Testis (tissue), 3 donors: ENCODE results near the gene CCDC89. TPM values are rescaled to one million over a fixed set of nuclear protein-coding genes. Genes with fewer than 3 reads are reported as not detected.

Experiments used
- DNase-seq: peaks from one replicate; pipeline ENCODE4 v3.0.0-alpha.2; 2019
- H3K27ac ChIP-seq, 2 donors: fragments of 200-600 bp; sonication (generic); one replicate each; pipeline ENCODE4 v1.5.1; 2019
- H3K27me3 ChIP-seq: fragments of 200-600 bp; sonication (generic); one replicate; pipeline ENCODE4 v1.5.1; 2019
- H3K36me3 ChIP-seq: fragments of 200-600 bp; sonication (generic); one replicate; pipeline ENCODE4 v1.5.1; 2017; ENCODE audit warnings: low read depth; ENCODE audit errors: missing control alignments
- H3K4me1 ChIP-seq: fragments of 200-600 bp; sonication (generic); one replicate; pipeline ENCODE4 v1.5.1; 2019
- H3K4me3 ChIP-seq, 2 donors: fragments of 200-600 bp; sonication (generic); one replicate each; pipeline ENCODE4 v1.5.1; 2017 to 2019
- H3K9me3 ChIP-seq: fragments of 200-600 bp; sonication (generic); one replicate; pipeline ENCODE4 v1.5.1; 2017
- POLR2A ChIP-seq: fragments of 450-650 bp; IDR thresholded peaks from one replicate; pipeline ENCODE4 v1.6.1; 2017; ENCODE audit warnings: antibody characterized with exemption, mild to moderate bottlenecking, moderate library complexity
- WGBS, 2 donors: methylation state at CpG; one replicate each; pipeline ENCODE4 v1.1.5; 2018; 5-methylcytosine and 5-hydroxymethylcytosine counted together
- intact Hi-C: fragments of 100-400 bp; cut with DNase I; formaldehyde crosslinking; loops from one replicate; pipeline ENCODE4 v1.15.1; 2023; ENCODE audit warnings: low total_unique reads
- polyA plus RNA-seq: library from polyadenylated mRNA; stranded (reverse); fragments of 350-450 nt; fragmentation: Illumina TruSeq; extraction: RNeasy Lipid Tissue Mini Kit (QIAGEN cat#74804); gene quantifications from one replicate; pipeline ENCODE4 v1.2.3, GENCODE V29; 2014; ENCODE audit warnings: low read depth, low replicate concordance; ENCODE audit not compliant: insufficient read depth
- total RNA-seq, 2 donors: library from RNA; depleted of rRNA; stranded (reverse); fragments of >200 nt; gene quantifications; one replicate each; pipeline ENCODE4 v1.2.3, GENCODE V29; 2016
- TF ChIP-seq, protein P1 (sequence below), 3 experiments: fragments of 450-650 bp in 2 of 3; fragments of 200-600 bp in 1 of 3; sonication (generic) in 1 of 3; IDR thresholded peaks; one replicate each; pipeline ENCODE4 v1.5.1; 2016 to 2019; ENCODE audit warnings: antibody characterized with exemption in 3 of 3, mild to moderate bottlenecking in 2 of 3, moderate library complexity in 1 of 3

CCDC89 gene
- total and polyA plus RNA-seq, 3 donors from 2014 or later: 27.9 to 75.0 (median 43.1) TPM

DNA sequence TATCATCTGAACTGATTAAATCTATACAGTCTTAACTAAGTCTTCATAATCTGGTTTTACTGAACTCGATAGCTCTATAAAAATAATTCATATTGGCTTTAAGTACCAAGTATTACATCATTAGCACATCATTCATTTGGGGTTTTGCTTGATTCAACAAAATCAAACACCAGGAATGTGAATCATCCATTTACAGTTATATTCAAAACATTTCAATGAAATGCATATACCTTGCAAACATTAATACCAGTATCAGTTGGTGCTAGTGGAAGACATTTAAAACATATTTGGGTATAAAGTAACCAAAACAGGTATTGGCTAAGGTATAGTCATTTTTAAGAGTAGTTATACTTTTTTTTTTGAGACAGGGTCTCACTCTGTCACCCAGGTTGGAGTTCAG is 12.2 kb upstream of the CCDC89 start:
- intact Hi-C loops: no loop called here
- Histone ChIP-seq H3K27ac (no peak overlapping the region), H3K27me3 (no peaks in the 10 kb centered on the region), H3K4me1 (no peaks in the 10 kb centered on the region), H3K9me3 (no peaks in the 10 kb centered on the region), H3K36me3 (no peaks in the 10 kb centered on the region), H3K4me3 (no peak overlapping the region)
- 93 to 98% methylated on average over 1 of the region's 1 CpG for WGBS, 2 donors
- no peak for DNase-seq
- TF ChIP-seq, protein P1, sequence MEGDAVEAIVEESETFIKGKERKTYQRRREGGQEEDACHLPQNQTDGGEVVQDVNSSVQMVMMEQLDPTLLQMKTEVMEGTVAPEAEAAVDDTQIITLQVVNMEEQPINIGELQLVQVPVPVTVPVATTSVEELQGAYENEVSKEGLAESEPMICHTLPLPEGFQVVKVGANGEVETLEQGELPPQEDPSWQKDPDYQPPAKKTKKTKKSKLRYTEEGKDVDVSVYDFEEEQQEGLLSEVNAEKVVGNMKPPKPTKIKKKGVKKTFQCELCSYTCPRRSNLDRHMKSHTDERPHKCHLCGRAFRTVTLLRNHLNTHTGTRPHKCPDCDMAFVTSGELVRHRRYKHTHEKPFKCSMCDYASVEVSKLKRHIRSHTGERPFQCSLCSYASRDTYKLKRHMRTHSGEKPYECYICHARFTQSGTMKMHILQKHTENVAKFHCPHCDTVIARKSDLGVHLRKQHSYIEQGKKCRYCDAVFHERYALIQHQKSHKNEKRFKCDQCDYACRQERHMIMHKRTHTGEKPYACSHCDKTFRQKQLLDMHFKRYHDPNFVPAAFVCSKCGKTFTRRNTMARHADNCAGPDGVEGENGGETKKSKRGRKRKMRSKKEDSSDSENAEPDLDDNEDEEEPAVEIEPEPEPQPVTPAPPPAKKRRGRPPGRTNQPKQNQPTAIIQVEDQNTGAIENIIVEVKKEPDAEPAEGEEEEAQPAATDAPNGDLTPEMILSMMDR (IDR thresholded peaks at IDR 0.05): no peak
- no peak for TF ChIP-seq POLR2A

DNA sequence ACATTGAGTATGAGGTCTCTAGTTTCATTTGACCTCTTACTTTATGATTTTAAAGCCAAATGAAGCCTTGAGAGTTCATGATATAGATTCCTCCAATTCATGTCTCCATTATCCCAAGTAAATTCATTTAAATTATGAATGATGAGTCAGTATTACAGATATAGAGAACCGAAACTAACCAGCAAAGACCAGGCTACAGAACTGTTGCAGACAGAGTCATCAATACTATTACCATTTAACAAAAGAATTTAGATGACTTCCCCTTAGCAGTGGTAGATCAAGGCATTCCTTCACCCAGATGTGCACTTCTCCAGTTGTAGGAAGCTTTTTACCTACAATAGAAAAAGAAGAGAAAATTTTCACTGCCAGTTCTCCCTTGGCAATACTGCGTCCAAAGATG is 11.8 kb upstream of the CCDC89 start:
- Histone ChIP-seq H3K36me3 (no peaks in the 10 kb centered on the region), H3K9me3 (no peaks in the 10 kb centered on the region), H3K27ac (no peak overlapping the region), H3K27me3 (no peaks in the 10 kb centered on the region), H3K4me3 (no peak overlapping the region), H3K4me1 (no peaks in the 10 kb centered on the region)
- TF ChIP-seq, protein P1 (IDR thresholded peaks at IDR 0.05): no peak
- TF ChIP-seq POLR2A: no peak
- WGBS, 2 donors: 96 to 98% methylated on average over 2 of the region's 2 CpGs
- intact Hi-C loops: no loop called here
- DNase-seq: no peak

GRCh38 chr11:85695546-85695945 is 9.6 kb upstream of the CCDC89 start:
- TF ChIP-seq, protein P1 (IDR thresholded peaks at IDR 0.05): no peak
- no peak for TF ChIP-seq POLR2A
- H3K27ac ChIP-seq: no peak overlapping the region
- H3K4me3 ChIP-seq: no peak overlapping the region
- DNase-seq: no peak
- no peaks in the 10 kb centered on the region for H3K27me3 ChIP-seq
- intact Hi-C loops: no loop called here
- no peaks in the 10 kb centered on the region for H3K4me1 ChIP-seq
- no peaks in the 10 kb centered on the region for H3K36me3 ChIP-seq
- H3K9me3 ChIP-seq: no peaks in the 10 kb centered on the region

GRCh38 chr11:85694385-85694980 is 8.5 kb upstream of the CCDC89 start:
- Histone ChIP-seq H3K4me3 (no peak overlapping the region), H3K4me1 (no peaks in the 10 kb centered on the region), H3K27ac (no peak overlapping the region), H3K36me3 (no peaks in the 10 kb centered on the region), H3K27me3 (no peaks in the 10 kb centered on the region), H3K9me3 (no peaks in the 10 kb centered on the region)
- DNase-seq: no peak
- no peak for TF ChIP-seq POLR2A
- TF ChIP-seq, protein P1 (IDR thresholded peaks at IDR 0.05): no peak
- intact Hi-C loops: no loop called here
- 81 to 97% methylated on average over 1 of the region's 1 CpG for WGBS, 2 donors

- Histone ChIP-seq H3K27me3 (no peaks in the 10 kb centered on the region), H3K9me3 (no peaks in the 10 kb centered on the region), H3K36me3 (no peaks in the 10 kb centered on the region), H3K4me1 (peaks cover 10% of the 10 kb centered on the region), H3K27ac (peak overlapping the region; percentile 56 to 82), H3K4me3 (peak overlapping the region; percentile 48 to 61)
- no peak for TF ChIP-seq POLR2A
- TF ChIP-seq, protein P1 (IDR thresholded peaks at IDR 0.05): no peak
- 12 to 19% methylated on average over 13 to 15 of the region's 15 CpGs for WGBS, 2 donors
- peak; percentile 38 for DNase-seq
- intact Hi-C loops: no loop called here
These were observed 723 bp downstream of the CCDC89 start for GRCh38 chr11:85685125-85685819.
